Jurkat, Clone E6-1 (cell line): ENCODE measurements around the gene SSC5D.

ENCODE experiments used
- DNase-seq: peaks from one replicate; pipeline ENCODE4 v3.0.0-alpha.2; 2011; ENCODE audit warnings: low read depth, low spot score
- H3K4me3 ChIP-seq: 2 replicates; pipeline ENCODE4 v1.5.1; 2011; ENCODE audit warnings: mild to moderate bottlenecking, low read length, control low read depth, moderate library complexity

SSC5D gene

GRCh38 chr19:55453511-55454260 lies 34.5 kb upstream of the SSC5D start:
- no peak overlapping the region for H3K4me3 ChIP-seq
- no peak for DNase-seq

- DNase-seq = peak; percentile 44
These were observed 33.4 kb upstream of the SSC5D start for GRCh38 chr19:55454787-55455243.

GRCh38 chr19:55455576-55456235 lies 32.5 kb upstream of the SSC5D start:
- no peak for DNase-seq
- no peak overlapping the region for H3K4me3 ChIP-seq

More at GRCh38 chr19:55454787-55455243, 33.4 kb upstream of the SSC5D start:
- H3K4me3 ChIP-seq = no peak overlapping the region

- no peak overlapping the region for H3K4me3 ChIP-seq
- no peak for DNase-seq
These were observed 31.9 kb upstream of the SSC5D start for GRCh38 chr19:55456347-55456746.

GRCh38 chr19:55457683-55458457 lies 30.4 kb upstream of the SSC5D start:
- no peak for DNase-seq
- no peak overlapping the region for H3K4me3 ChIP-seq

GRCh38 chr19:55459551-55459949 lies 28.7 kb upstream of the SSC5D start:
- no peak overlapping the region for H3K4me3 ChIP-seq
- DNase-seq = no peak

GRCh38 chr19:55459950-55460657 lies 28.1 kb upstream of the SSC5D start:
- no peak for DNase-seq
- H3K4me3 ChIP-seq = no peak overlapping the region

- peak overlapping the region; percentile 91 for H3K4me3 ChIP-seq
- DNase-seq = no peak
These were observed 27.5 kb upstream of the SSC5D start for GRCh38 chr19:55460670-55461258.

GRCh38 chr19:55461259-55461973 lies 26.8 kb upstream of the SSC5D start, which contains the start of gene ISOC2:
Gene ISOC2, minus strand, starts transcription at chr19:55461642. Its CDS starts 5,156 bp downstream, at chr19:55456486.
- peak; percentile 99 for DNase-seq
- peak within 1 kb of the TSS; percentile 91 for H3K4me3 ChIP-seq

GRCh38 chr19:55461974-55462626 lies 26.1 kb upstream of the SSC5D start:
- no peak for DNase-seq
- H3K4me3 ChIP-seq = peak overlapping the region; percentile 66

GRCh38 chr19:55462722-55463121 lies 25.5 kb upstream of the SSC5D start:
- no peak for DNase-seq
- H3K4me3 ChIP-seq = no peak overlapping the region

- no peak overlapping the region for H3K4me3 ChIP-seq
- DNase-seq = no peak
These were observed 24.6 kb upstream of the SSC5D start for GRCh38 chr19:55463583-55464031.

- no peak for DNase-seq
- no peak overlapping the region for H3K4me3 ChIP-seq
These were observed 24.1 kb upstream of the SSC5D start for GRCh38 chr19:55464039-55464661.

GRCh38 chr19:55464662-55465054 lies 23.6 kb upstream of the SSC5D start, which contains the start of gene C19orf85:
Gene C19orf85, minus strand, starts transcription at chr19:55464751. Its CDS starts 197 bp downstream, at chr19:55464554.
- H3K4me3 ChIP-seq = no peak within 1 kb of the TSS
- no peak for DNase-seq

GRCh38 chr19:55465460-55466240 lies 22.6 kb upstream of the SSC5D start:
- DNase-seq = no peak
- no peak overlapping the region for H3K4me3 ChIP-seq

GRCh38 chr19:55466241-55466614 lies 22.0 kb upstream of the SSC5D start:
- no peak for DNase-seq
- H3K4me3 ChIP-seq = no peak overlapping the region
